ENCODE measurements around the gene RTL5. TPM values are rescaled to one million over a fixed set of nuclear protein-coding genes. Genes with fewer than 3 reads are reported as not detected.
"Not testable (repeated sequence)": the region's sequence is repeated elsewhere in the genome, so short reads cannot be mapped to it uniquely, and the experiment has no call there.

The RTL5 gene
- total RNA-seq = 1 to 10 TPM; 2.6 to 2.7 TPM
- 6.0 to 10.1 reads per million in 2 donors for total RNA-seq

DNA sequence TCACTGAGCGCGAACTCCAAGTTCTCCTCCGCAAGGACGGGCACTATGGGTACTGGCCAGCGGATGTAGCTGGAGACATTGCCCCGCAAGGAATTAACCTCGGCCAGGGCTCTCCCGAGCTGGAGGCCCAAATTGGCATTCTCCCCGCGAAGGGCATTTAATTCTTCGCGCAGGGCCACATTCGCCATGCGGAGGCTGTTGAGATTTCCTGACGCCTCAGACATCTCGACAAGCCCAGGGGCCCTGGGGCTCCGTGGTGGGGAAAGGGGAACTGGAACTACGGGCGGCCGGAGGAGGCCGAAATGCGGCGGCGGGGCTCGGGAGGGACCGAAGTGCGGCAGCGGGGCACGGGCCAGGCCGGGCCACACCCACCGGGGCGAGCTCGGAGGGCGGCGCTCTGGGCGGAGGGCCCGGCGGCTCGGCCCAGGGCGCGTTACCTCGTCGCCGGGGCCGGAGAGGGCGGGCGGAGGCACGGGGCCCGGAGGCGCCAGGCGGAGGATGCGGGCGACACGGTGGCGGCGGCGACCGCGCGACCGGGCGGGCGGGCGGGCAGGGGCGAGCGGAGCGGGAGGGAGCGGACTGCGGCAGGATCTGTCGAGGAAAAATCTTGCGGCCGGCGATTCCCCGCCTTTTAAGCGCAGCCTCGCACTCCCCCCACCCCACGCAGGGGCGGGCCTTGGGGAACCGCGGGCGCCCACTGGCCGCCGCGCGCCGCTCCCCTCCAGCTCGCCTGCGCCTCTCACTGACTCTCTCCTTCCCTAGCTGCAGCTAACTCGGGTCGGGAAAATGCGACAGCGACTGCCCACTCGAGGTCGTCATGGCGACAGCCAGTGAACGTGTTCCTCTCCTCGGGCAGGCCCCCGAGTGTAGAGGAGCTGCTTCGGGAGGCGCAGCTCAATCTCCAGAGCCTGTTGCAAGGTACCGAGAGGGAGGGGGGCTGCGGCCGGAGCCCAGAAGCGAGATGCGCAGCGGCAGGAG lies at the start of gene RTL5:
RTL5 (minus strand) TSS at position 599 of the 978 bp plus-strand sequence.
- Mint-ChIP-seq H3K4me1 (peaks cover 8% of the 10 kb centered on the region), H3K27me3 (no peaks in the 10 kb centered on the region), H3K36me3 (ENCODE audit: low read depth) (peaks cover 4% of the 10 kb centered on the region), H3K4me3 (peak within 1 kb of the TSS; percentile 86), H3K27ac (peak within 1 kb of the TSS; percentile 82)
- ATAC-seq (peak; percentile 85), DNase-seq (peak; percentile 23 to 54 (median 36))
- H3K9me3 ChIP-seq (ENCODE audit: control insufficient read depth, low read length, poor library complexity, severe bottlenecking) = no peaks in the 10 kb centered on the region

GRCh38 chrX:72180539-72180938 lies 48.8 kb upstream of the RTL5 start:
- ATAC-seq = no peak
- no peaks in the 10 kb centered on the region for H3K36me3 Mint-ChIP-seq (ENCODE audit: low read depth)

GRCh38 chrX:72176981-72177380 lies 45.3 kb upstream of the RTL5 start:
- H3K9me3 ChIP-seq (ENCODE audit: control insufficient read depth, low read length, poor library complexity, severe bottlenecking) = no peaks in the 10 kb centered on the region
- H3K36me3 Mint-ChIP-seq (ENCODE audit: low read depth) = no peaks in the 10 kb centered on the region
- H3K27me3 Mint-ChIP-seq = no peaks in the 10 kb centered on the region
- no peak overlapping the region for H3K4me3 Mint-ChIP-seq
- ATAC-seq (no peak), DNase-seq (no peak)
- no peak overlapping the region for H3K27ac Mint-ChIP-seq
- no peaks in the 10 kb centered on the region for H3K4me1 Mint-ChIP-seq

More at GRCh38 chrX:72180539-72180938, 48.8 kb upstream of the RTL5 start:
- DNase-seq = no peak
- Mint-ChIP-seq H3K4me1 (peaks cover 5% of the 10 kb centered on the region), H3K27me3 (no peaks in the 10 kb centered on the region), H3K4me3 (no peak overlapping the region), H3K27ac (no peak overlapping the region)
- H3K9me3 ChIP-seq (ENCODE audit: control insufficient read depth, low read length, poor library complexity, severe bottlenecking) = no peaks in the 10 kb centered on the region

DNA sequence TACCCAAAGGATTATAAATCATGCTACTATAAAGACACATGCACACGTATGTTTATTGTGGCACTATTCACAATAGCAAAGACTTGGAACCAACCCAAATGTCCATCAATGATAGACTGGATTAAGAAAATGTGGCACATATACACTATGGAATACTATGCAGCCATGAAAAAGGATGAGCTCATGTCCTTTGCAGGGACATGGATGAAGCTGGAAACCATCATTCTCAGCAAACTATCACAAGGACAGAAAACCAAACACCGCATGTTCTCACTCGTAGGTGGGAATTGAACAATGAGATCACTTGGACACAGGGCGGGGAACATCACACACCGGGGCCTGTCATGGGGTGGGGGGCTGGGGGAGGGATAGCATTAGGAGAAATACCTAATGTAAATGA lies 44.6 kb upstream of the RTL5 start:
- not testable (repeated sequence) for ATAC-seq; H3K36me3 Mint-ChIP-seq (ENCODE audit: low read depth); H3K4me1 Mint-ChIP-seq; H3K27ac Mint-ChIP-seq; DNase-seq; H3K9me3 ChIP-seq (ENCODE audit: control insufficient read depth, low read length, poor library complexity, severe bottlenecking); H3K27me3 Mint-ChIP-seq; H3K4me3 Mint-ChIP-seq

DNA sequence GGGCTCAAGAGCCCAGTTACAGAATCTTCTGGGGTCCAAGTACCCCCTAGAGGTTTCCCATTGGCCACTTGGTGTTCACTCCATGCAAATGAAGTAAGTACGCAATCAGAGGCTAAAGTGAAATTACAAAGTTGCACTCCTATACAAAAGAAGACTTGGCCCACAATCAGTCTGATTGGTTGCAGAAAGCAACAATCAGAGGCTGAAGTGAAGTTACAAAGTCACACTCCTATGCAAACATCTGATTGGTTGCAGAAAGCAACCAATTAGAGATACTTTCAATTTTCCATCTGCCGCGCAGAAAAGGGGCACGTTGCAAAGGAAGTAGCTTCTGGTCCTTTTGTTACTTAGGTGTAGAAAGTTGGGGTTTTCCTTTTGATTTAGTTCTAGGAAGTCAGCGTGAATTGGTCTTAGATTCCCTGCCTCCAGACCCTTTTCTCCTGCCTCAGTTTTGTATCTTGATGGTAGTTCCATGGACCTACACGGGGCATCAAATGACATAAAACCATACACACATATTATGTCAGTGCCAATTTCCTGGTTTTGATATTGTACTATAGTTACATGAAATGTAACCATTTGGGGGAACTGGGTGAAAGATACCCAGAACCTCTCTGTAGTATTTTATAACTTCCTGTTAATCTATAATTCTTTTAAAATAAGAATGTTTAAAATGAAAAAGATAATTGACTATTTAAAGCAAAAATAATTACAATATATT lies 37.5 kb upstream of the RTL5 start:
- ATAC-seq (peak; percentile 95), DNase-seq (peak in 2 of 3 donors; percentile 12 to 15)
- H3K27ac Mint-ChIP-seq = peak overlapping the region; percentile 80
- H3K4me3 Mint-ChIP-seq = peak overlapping the region; percentile 77
- H3K27me3 Mint-ChIP-seq = no peaks in the 10 kb centered on the region
- peaks cover 3% of the 10 kb centered on the region for H3K4me1 Mint-ChIP-seq
- H3K36me3 Mint-ChIP-seq (ENCODE audit: low read depth) = no peaks in the 10 kb centered on the region
- no peaks in the 10 kb centered on the region for H3K9me3 ChIP-seq (ENCODE audit: control insufficient read depth, low read length, poor library complexity, severe bottlenecking)

GRCh38 chrX:72165551-72165950 lies 33.8 kb upstream of the RTL5 start:
- Mint-ChIP-seq H3K27me3 (no peaks in the 10 kb centered on the region), H3K4me1 (peaks cover 3% of the 10 kb centered on the region), H3K36me3 (ENCODE audit: low read depth) (no peaks in the 10 kb centered on the region), H3K4me3 (no peak overlapping the region), H3K27ac (no peak overlapping the region)
- DNase-seq = no peak
- H3K9me3 ChIP-seq (ENCODE audit: control insufficient read depth, low read length, poor library complexity, severe bottlenecking) = no peaks in the 10 kb centered on the region
- no peak for ATAC-seq

DNA sequence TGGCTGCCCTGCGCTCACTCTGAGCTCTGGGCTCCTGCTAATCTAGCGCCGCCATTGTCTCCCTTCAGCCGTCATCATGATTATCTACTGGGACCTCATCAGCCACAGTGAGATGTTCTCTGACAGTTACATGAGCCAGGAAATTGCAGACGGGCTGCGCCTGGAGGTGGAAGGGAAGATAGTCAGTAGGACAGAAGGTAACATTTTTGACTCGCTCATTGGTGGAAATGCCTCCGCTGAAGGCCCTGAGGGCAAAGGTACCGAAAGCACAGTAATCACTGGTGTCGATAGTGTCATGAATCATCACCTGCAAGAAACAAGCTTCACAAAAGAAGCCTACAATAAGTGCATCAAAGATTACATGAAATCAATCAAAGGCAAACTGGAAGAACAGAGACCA lies 28.1 kb upstream of the RTL5 start:
- DNase-seq = no peak
- H3K36me3 Mint-ChIP-seq (ENCODE audit: low read depth) = peaks cover 2% of the 10 kb centered on the region
- no peak overlapping the region for H3K4me3 Mint-ChIP-seq
- no peaks in the 10 kb centered on the region for H3K9me3 ChIP-seq (ENCODE audit: control insufficient read depth, low read length, poor library complexity, severe bottlenecking)
- no peak for ATAC-seq
- H3K27ac Mint-ChIP-seq = no peak overlapping the region
- no peaks in the 10 kb centered on the region for H3K4me1 Mint-ChIP-seq
- no peaks in the 10 kb centered on the region for H3K27me3 Mint-ChIP-seq

DNA sequence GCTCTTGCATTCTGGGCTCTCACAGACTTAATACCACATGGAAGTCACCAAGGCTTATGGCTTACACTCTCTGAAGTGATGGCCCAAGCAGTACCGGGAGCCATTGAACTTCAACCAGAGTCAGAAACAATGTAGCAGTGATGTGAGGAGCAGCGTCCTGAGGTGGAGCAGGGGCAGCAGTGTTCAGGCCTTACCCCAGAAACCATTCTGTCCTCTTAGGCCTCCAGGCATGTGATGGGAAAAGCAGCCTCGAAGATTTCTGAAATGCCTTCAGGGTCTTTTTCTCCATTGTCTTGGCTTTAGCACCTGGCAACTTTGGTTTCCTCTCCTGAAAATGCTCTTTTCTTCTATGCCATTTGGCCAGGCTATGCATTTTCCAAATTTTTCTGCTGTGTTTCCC lies 27.1 kb upstream of the RTL5 start:
- Mint-ChIP-seq H3K4me3 (no peak overlapping the region), H3K27me3 (no peaks in the 10 kb centered on the region), H3K27ac (no peak overlapping the region), H3K4me1 (no peaks in the 10 kb centered on the region), H3K36me3 (ENCODE audit: low read depth) (peaks cover 2% of the 10 kb centered on the region)
- no peak for ATAC-seq
- H3K9me3 ChIP-seq (ENCODE audit: control insufficient read depth, low read length, poor library complexity, severe bottlenecking) = no peaks in the 10 kb centered on the region
- DNase-seq = no peak

DNA sequence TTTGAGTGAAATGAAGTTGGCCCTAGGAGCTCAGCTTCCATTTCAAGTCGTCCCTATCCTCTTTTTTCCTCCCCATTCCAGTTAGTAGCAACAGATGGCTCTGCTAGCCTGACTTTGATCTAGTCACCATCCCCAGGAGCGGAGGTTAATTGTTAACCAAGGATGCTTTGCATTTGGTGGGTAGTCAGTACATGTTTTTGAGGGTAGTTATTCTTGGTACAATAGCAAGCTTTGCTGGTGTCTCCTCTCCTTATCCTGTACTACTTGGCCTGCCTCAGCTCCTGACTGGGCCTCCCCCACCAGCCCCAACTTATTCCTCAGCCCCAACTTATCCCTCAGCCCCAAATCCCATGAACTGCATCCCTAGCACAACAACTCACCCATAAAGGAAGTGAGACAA lies 14.8 kb upstream of the RTL5 start:
- Mint-ChIP-seq H3K27me3 (no peaks in the 10 kb centered on the region), H3K4me1 (peaks cover 13% of the 10 kb centered on the region), H3K4me3 (no peak overlapping the region), H3K36me3 (ENCODE audit: low read depth) (no peaks in the 10 kb centered on the region), H3K27ac (no peak overlapping the region)
- DNase-seq = no peak
- H3K9me3 ChIP-seq (ENCODE audit: control insufficient read depth, low read length, poor library complexity, severe bottlenecking) = no peaks in the 10 kb centered on the region
- no peak for ATAC-seq

- Mint-ChIP-seq H3K4me1 (peaks cover 17% of the 10 kb centered on the region), H3K36me3 (ENCODE audit: low read depth) (no peaks in the 10 kb centered on the region), H3K27ac (no peak overlapping the region)
Measured at GRCh38 chrX:72145181-72145580, 13.5 kb upstream of the RTL5 start.

DNA sequence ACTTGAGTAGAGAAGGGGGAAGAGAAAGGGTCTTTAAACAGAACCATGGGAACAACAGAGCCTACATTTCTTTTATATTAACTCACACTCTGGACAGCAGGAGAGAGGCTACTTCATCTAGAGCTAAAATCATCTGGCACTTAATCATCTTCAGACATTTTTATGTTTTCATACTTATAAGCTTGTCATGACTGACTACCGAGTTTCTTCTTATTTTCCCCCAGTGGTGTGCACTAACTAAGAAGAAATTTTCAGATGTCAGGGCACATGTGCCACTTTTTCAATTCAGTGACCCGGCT lies 11.8 kb upstream of the RTL5 start:
- no peak for ATAC-seq
- H3K27ac Mint-ChIP-seq = no peak overlapping the region
- DNase-seq = no peak
- peaks cover 16% of the 10 kb centered on the region for H3K4me1 Mint-ChIP-seq
- H3K27me3 Mint-ChIP-seq = no peaks in the 10 kb centered on the region
- no peaks in the 10 kb centered on the region for H3K9me3 ChIP-seq (ENCODE audit: control insufficient read depth, low read length, poor library complexity, severe bottlenecking)
- H3K36me3 Mint-ChIP-seq (ENCODE audit: low read depth) = no peaks in the 10 kb centered on the region
- H3K4me3 Mint-ChIP-seq = no peak overlapping the region

More at GRCh38 chrX:72145181-72145580, 13.5 kb upstream of the RTL5 start:
- no peak overlapping the region for H3K4me3 Mint-ChIP-seq
- H3K27me3 Mint-ChIP-seq = no peaks in the 10 kb centered on the region
- no peaks in the 10 kb centered on the region for H3K9me3 ChIP-seq (ENCODE audit: control insufficient read depth, low read length, poor library complexity, severe bottlenecking)
- DNase-seq = no peak
- no peak for ATAC-seq

DNA sequence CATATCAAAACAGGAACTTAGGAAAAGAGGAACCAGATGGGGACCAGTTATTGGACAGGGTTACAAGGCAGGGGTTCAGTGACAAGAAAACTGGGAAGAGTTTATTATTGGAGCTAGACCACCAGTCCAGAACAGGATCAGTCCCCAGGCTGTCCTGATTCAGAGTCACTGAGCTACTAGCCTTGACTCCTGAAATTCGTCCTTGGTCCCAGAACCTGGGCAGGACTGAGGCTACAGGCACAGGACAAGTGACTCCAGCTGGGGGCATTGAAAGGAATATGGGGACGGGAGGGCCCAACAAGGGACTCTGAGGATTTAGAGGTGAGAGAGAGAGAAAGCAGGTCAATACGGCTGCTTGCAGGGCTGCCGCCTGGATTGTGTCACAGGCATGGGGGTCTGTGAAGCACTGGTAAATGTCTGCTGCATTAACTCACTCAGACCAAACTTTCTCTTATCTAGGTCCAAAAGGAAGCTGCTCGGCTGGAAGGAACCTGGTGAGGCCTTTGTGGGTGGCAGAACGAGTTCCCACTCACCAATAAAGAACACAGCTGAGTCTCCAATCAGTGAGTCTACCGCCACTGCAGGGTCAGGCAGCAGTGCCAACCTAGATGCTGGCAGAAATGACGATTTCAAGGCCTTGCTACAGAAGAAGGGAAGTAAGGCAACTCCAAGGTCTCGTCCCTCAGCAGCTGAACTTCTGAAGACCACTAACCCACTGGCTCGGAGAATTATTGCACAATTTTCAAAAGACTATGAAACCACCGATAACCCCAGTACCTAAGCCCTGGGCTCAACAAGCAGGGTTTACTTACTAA lies 11.3 kb upstream of the RTL5 start:
- DNase-seq (no peak), ATAC-seq (no peak)
- Mint-ChIP-seq H3K27ac (peak overlapping the region; percentile 59), H3K36me3 (ENCODE audit: low read depth) (no peaks in the 10 kb centered on the region), H3K4me1 (peaks cover 15% of the 10 kb centered on the region), H3K27me3 (no peaks in the 10 kb centered on the region), H3K4me3 (no peak overlapping the region)
- H3K9me3 ChIP-seq (ENCODE audit: control insufficient read depth, low read length, poor library complexity, severe bottlenecking) = no peaks in the 10 kb centered on the region

Measured in T-helper 17 cell (primary cell).